NCI-H345 treated with DMSO at 0.1 percent for 48 hours (cell line): ENCODE results near the gene SLC17A7.
A peak's percentile ranks its signal among the peaks of the same experiment; 100 is the strongest.
"Not testable (repeated sequence)": the region's sequence is repeated elsewhere in the genome, so short reads cannot be mapped to it uniquely, and the experiment has no call there.

Source experiments
- DNase-seq: peaks from one replicate; lab custom pipeline; 2025; ENCODE audit not compliant: unreplicated experiment; lab: John Stamatoyannopoulos, UW

SLC17A7 gene

GRCh38 chr19:49470615-49470978 lies 29.3 kb upstream of the SLC17A7 start:
- DNase-seq: no peak

- no peak for DNase-seq
These were observed 28.7 kb upstream of the SLC17A7 start for GRCh38 chr19:49469828-49470614.

GRCh38 chr19:49468746-49469447 lies 27.6 kb upstream of the SLC17A7 start:
- DNase-seq: no peak

DNA sequence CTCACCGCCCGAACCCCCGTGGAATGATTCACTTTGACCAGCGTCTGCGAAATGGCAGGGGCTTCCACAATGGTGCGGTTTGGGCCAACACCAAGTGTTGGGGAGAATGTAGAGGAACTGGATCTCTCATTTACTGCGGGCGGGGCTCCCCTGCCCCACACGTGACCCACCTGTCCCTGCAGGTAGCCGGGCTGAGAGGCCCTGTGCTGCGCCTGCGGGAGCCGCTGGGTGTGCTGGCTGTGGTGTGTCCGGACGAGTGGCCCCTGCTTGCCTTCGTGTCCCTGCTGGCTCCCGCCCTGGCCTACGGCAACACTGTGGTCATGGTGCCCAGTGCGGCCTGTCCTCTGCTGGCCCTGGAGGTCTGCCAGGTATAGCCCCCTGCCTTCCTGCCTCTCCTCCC lies 26.9 kb upstream of the SLC17A7 start:
- no peak for DNase-seq

- no peak for DNase-seq
These were observed 24.0 kb upstream of the SLC17A7 start for GRCh38 chr19:49465371-49465770.

DNA sequence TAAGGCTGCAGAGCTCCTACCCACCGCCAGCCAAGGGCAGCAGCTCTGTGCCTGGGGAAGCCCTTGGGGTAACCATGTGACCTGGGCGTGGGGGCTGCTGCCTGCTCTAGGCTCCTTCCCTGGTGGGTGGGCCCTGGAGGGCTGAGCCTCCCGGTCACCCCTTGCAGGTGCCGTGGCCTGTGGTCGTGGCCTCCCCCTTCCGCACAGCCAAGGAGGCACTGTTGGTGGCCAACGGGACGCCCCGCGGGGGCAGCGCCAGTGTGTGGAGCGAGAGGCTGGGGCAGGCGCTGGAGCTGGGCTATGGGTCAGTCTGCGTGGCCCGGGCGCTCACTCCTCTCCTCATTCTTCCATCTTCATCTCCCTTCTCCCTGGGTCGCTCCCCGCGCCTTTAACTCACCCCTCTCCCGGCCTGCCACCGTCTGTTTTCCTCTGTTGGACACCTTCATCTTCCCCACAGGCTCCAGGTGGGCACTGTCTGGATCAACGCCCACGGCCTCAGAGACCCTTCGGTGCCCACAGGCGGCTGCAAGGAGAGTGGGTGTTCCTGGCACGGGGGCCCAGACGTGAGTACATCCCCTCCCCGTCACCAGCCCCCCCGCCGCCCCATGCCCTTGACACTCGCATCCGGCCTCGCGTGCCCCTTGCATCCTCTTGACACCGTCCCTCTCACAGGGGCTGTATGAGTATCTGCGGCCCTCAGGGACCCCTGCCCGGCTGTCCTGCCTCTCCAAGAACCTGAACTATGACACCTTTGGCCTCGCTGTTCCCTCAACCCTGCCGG lies 22.8 kb upstream of the SLC17A7 start:
- no peak for DNase-seq

DNA sequence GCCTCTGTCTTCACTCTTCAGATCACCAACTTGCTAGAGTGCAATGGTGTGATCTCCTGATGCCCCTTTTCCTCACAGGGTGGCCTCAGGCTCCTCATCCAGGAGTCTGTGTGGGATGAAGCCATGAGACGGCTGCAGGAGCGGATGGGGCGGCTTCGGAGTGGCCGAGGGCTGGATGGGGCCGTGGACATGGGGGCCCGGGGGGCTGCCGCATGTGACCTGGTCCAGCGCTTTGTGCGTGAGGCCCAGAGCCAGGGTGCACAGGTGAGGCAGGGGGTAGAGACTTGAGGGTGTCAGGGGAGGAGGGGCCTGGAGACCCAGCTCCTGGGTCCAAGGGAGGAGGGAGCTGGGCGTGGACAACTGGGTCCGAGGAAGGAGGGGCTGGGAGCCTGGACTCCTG lies 21.2 kb upstream of the SLC17A7 start:
- no peak for DNase-seq

GRCh38 chr19:49461656-49462055 lies 20.3 kb upstream of the SLC17A7 start:
- no peak for DNase-seq

DNA sequence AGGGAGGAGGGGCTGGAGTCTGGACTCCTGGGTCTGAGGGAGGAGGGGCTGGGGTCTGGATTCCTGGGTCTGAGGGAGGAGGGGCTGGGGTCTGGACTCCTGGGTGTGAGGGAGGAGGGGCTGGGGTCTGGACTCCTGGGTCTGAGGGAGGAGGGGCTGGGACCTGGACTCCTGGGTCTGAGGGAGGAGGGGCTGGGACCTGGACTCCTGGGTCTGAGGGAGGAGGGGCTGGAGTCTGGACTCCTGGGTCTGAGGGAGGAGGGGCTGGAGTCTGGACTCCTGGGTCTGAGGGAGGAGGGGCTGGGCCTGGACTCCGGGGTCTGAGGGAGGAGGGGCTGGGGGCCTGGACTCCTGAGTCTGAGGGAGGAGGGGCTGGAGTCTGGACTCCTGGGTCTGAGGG lies 19.8 kb upstream of the SLC17A7 start:
- not testable (repeated sequence) for DNase-seq

- DNase-seq: no peak
These were observed 18.1 kb upstream of the SLC17A7 start for GRCh38 chr19:49459388-49459787.

DNA sequence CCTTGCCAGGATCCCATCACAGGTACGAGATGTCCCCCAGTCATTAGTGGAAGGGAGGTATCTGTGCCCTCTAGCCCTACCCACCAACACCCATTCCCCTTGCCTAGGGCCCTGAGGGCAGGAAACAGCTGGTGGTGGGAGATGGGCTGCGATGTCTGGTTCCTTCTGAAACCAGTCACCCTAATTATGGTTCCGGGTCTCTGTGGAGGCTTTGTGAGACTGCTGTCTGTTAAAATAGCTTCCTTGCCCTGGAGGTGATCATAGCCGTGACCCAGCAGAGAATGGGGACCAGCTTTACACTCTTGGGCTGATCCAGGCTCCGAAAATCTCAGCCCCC lies 17.2 kb upstream of the SLC17A7 start:
- DNase-seq: no peak

- no peak for DNase-seq
These were observed 15.0 kb upstream of the SLC17A7 start for GRCh38 chr19:49456326-49456725.

DNA sequence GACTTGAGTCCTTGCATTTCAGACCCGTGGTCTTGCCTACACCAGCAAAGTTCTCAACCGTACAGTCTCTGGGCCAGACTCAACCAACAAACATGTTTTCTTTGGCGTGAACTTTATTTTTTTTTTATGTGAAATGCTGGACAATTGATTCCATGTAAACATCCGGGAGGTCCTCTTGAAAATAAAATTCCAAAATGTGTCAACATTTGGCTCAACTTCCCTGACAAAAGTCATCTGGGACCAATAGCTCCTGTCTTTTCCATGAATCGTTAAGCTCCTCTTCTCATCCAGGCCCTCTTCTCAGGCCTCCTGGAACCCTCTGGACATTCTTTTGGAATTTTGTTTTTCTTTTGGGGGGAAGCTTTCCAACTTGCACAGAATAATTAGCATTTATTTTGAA lies 14.4 kb upstream of the SLC17A7 start:
- no peak for DNase-seq

GRCh38 chr19:49453757-49454240 lies 12.5 kb upstream of the SLC17A7 start:
- no peak for DNase-seq

- DNase-seq: peak; percentile 84
These were observed 11.9 kb upstream of the SLC17A7 start, which contains the start of gene ALDH16A1 for GRCh38 chr19:49453013-49453756. TSS of gene ALDH16A1 (plus strand) at chr19:49453225. CDS start at chr19:49453332, 107 bp downstream.

DNA sequence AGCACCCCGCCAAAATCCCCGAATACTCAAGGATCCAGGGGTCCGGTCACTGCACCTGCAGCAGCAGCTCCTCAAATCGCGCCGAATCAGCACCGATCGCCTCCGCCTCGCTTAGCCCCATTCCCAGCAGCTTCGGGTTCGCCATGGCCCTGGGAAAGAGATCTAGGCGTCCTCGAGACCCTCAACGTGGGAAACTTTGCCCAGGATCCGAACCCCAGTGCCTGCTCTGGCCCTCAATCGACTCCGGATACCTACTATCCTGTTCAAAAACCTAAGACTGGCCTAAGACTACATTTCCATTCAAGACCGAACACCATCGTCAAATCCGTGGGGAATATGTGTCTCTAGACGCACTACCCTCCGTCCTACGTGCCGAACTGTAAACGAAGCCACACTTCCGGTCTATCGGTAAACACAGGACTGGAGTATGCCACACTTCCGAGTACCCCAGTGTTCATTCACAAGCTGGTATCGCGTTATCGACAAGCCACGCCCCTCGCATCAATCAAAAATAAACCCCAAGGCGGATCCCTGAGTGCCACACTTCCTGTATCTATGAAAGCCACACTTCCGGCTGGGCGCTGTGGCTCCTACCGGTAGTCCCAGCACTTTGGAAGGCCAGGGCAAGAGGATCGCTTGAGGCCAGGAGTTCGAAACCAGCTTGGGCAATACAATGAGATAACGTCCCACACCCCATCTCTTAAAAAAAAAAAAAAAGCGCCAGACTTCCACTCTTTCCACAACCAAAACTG lies 10.3 kb upstream of the SLC17A7 start, which contains the start of gene PIH1D1:
Gene PIH1D1 (minus strand): TSS at position 385 of the 752 bp plus-strand sequence. CDS start 240 bp downstream, at position 145.
- peak; percentile 86 for DNase-seq

GRCh38 chr19:49450405-49450804 lies 9.1 kb upstream of the SLC17A7 start:
- DNase-seq: no peak

GRCh38 chr19:49448432-49448786 lies 7.1 kb upstream of the SLC17A7 start:
- no peak for DNase-seq

GRCh38 chr19:49447485-49448431 lies 6.4 kb upstream of the SLC17A7 start:
- DNase-seq: no peak
